GM08714 (cell line): ENCODE measurements around the gene GBGT1.

Experiments
- H3K4me3 ChIP-seq: fragments of 200-500 bp; sonication (Bioruptor generic); 2 replicates; pipeline ENCODE4 v1.5.1; 2014; ENCODE audit warnings: mild to moderate bottlenecking, low read length, inconsistent platforms
- ZNF274 ChIP-seq: IDR thresholded peaks from 2 replicates; pipeline ENCODE4 v1.6.1; 2012; ENCODE audit warnings: mild to moderate bottlenecking, low read depth, low read length

GBGT1 gene

DNA sequence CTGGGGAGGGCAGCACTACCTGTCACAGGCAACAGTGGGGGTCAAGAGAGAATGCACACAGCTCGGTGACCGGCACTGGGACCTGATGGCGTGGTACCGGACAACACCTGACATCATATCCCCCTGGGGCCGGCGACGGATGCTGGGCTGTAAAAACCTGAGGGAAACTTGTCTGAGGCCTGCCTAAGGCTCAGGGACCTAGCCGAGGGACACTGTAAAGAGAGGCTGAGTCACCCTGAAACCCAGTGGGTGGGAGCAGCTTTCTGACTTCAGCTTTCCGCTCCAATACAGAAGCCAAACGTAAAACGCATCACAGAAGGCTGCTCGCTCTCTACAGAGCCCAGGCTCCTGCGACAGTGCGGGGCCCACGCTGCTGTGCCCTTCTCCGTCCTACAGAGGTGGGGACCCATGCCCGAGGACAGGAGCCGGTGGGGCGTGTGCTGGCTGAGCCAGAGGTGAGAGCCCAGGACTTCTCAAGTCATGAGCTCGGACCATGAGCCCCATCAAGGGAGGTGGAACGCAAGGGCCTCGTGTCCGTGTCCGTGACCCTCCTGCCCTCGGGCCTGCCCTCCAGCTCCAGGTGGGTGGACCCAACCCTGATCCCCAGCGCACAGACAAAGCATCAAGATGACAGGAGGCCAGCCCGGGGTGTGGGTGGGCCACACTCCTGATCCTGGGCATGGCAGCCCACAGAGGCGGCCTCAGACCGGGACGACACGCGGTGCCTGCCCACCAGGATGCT, 47.9 kb downstream of the GBGT1 start:
- H3K4me3 ChIP-seq = peak overlapping the region; percentile 6; the same call in 1 of the 2 replicates
- TF ChIP-seq ZNF274 = no peak

DNA sequence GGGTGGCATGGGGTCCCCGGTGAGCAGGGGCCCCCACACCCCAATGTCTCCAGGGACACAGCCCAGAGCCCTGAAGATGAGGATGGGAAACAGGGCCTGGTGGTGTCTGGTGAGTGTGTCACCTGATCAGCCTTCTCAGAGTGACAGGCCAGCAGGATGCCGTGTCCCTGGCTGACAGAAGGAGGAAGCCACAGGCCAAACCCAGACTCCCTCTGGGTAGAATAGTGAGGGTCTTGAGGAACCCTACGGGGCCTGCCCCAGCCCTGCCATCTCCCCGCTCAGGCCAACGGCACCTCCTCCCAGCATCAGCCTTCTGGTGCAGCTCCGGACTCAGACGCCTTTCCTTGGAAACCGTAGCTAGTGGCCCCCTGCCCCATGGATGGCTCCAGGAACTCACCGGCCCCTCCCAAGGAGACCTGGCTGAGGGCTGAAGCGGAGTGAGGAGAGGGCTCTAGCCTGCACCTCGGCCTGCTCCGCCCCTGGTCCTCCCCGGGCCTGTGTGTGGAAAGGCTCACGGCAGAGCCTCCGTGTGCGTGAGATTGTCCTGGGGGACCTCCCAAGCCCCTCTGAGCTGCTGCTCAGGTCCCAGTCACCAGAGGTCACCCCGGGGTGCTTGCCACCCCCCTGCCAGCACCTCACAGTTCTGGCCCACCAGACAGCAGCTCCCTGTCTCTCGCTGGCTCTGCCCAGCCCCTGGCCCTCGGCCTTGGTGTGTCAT, 48.7 kb downstream of the GBGT1 start:
- H3K4me3 ChIP-seq = peak overlapping the region; percentile 6; the same call in 1 of the 2 replicates
- no peak for TF ChIP-seq ZNF274

DNA sequence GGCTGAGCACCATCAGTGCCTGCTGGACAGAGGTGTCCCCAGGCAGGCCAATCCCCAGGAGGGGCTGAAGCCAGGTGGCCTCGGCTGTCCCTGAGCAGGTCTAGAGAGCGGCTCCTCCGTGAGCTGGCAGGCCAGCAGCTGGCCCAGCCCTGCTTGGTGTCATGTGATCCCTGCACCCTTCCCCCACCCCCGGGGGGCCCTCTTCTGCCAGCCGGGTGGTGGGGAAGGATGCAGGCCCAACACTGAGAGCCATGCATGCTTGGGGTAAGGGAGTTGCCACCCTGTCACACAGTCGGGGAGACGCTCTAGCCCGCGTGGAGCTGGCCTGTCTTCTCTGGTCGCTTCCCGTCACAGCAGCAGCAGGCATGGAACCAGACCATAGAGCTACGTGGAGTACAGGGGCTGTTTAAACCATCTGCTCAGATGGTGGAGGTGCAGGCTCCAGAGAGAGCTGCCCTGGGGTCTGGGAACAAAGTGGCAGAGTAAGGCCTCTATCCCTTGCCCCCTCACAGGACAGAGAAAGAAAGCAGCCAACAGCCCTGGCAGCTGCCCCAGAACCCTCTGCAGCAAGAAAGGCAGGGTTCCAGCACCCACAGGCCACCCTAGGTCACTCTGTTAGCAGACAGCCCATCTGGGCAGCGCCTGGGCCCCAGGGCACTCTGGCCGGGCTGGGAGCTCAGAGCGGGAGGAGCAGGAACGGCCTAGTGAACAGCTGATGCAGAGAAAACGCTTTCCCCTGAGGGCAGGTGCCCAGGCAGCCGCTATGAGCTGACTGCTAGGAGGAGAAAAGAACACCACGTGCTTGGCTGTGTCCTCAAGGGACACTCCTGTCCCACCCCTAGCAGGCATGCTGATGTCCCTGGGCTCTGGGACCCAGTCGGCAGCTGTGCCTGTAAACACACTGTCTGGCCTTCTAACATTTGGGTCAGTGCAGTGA, 49.5 kb downstream of the GBGT1 start:
- TF ChIP-seq ZNF274 = no peak
- H3K4me3 ChIP-seq = no peak overlapping the region; the same call in 1 of the 2 replicates

DNA sequence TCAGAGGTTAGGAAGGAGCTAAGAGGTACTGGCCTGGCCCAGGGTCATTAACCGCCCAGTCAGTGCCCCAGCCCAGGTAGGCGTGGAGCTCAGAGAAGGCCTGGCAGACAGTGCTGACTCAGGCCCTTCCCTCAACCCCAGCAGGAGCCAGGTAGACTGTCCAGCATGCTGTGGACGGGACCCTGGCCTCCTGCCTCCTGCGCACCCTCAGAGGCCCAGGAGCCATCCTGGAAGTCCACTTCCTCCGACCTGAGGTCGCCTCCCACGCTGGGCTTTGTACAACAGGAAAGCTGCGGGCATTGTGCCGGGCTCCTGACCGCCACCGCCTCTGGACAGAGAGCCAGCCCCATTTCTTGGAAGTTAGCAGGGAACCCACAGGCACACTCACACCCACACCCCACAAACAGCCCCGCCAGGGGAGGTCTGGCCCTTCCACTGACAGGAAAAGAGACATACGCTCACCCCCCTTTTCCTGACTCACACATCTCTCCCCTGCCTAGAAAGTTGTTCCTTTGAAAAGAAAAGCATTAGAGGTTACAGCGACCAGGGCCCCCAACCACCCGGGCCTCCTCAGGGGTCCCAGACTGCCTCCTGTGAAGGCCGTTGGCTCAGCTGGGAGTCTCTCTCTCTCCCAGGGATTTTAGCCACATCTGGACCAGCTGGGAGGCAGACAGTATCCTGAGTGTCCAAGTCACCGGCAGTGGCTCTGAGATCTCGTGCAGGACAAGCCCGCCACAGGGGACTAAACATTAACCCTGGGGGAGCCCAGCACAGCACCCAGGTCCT, 50.4 kb downstream of the GBGT1 start:
- H3K4me3 ChIP-seq = no peak overlapping the region
- no peak for TF ChIP-seq ZNF274

DNA sequence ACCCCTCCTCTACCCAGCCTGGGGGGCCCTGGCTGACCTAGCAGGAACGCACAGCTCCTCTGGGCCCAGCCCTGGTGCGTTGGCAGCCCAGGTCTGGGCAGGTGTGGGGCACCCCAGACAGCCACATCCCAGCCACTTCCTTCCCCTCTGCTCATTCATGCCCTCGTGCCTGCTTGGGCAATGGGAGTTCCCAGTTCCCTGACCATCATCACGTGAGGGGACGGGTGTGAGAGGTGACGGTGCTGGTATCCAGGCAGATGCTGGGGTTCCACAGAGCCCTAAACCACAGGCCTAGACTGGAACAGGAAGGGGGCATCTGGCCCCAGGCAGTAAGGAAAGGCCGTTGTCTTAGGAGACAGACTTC, 51.1 kb downstream of the GBGT1 start:
- no peak overlapping the region for H3K4me3 ChIP-seq

DNA sequence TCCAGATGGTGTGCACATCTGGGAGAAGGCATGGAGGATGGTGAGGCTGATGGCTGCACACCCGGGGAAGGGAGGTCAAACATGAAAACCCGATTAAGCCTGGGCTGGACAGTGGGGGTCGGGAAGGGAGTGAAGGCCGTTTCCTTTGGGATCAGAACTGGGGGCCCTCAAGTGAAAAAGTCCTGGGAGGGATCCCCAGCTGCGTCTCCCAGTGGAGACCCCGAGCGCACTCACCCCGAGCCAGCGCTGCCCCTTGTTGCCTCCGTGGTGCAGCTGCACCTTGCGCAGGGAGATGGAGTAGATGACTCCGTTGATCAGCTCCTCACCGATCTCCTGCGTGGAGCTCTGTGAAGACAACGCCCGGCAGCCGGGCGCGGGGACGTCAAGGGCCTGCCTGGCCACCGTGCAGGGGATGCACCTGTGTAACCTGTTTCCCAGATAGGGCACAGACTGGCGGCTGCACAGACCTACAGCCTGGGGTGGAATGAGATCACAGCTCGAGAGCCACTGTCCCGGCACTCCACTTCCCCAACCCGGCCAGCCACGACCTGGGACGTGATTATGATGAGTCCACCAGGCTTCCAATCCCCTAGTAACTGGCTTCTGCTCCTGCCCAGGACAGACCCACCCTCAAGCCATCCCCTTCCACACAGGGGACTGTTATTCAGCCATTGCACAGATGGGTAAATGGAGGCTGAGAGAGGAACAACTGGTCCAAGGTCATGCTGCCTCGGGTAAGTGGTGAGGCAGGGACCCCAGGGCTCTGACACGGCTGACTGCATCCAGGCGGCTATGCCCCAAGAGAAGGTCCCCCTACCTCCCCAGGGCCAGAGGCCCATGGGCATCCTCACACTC, 51.7 kb downstream of the GBGT1 start:
- TF ChIP-seq ZNF274 = no peak
- H3K4me3 ChIP-seq = no peak overlapping the region

More for the DNA sequence above, 51.1 kb downstream of the GBGT1 start:
- TF ChIP-seq ZNF274 = no peak

DNA sequence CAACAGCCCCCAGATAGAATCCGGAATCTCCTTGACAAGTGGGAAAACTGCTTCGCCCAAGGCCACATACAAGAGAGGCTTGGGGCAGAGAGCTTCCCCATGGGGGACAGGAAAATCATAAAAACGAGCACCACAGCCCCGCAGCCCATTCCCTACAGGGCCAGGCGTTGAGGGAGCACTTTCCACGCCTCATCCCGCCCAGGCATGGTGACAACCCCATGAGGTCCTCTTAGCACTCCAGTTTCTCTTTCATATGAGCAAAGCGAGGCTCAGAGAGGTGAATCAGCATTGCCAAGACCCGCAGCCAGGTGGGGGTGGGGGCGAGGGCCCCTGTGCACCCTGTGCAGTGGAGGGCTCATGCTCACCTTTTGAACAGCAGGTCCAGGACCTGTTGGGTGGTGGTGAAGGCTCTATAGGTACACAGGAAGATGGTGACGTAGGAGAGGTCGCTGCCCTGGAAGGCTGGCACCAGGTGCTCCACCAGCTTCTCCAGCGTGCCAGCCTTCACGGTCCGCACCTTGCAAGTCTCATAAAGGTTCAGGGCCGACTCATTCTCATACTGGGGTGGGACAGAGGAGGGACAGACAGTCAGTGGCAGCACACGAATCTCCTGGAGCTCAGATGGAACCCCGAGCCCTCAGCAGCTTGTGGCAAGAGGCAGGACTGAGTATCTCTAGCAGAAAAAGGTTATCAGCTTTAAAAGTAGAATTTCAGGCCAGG, 53.6 kb downstream of the GBGT1 start:
- H3K4me3 ChIP-seq = no peak overlapping the region
- no peak for TF ChIP-seq ZNF274

DNA sequence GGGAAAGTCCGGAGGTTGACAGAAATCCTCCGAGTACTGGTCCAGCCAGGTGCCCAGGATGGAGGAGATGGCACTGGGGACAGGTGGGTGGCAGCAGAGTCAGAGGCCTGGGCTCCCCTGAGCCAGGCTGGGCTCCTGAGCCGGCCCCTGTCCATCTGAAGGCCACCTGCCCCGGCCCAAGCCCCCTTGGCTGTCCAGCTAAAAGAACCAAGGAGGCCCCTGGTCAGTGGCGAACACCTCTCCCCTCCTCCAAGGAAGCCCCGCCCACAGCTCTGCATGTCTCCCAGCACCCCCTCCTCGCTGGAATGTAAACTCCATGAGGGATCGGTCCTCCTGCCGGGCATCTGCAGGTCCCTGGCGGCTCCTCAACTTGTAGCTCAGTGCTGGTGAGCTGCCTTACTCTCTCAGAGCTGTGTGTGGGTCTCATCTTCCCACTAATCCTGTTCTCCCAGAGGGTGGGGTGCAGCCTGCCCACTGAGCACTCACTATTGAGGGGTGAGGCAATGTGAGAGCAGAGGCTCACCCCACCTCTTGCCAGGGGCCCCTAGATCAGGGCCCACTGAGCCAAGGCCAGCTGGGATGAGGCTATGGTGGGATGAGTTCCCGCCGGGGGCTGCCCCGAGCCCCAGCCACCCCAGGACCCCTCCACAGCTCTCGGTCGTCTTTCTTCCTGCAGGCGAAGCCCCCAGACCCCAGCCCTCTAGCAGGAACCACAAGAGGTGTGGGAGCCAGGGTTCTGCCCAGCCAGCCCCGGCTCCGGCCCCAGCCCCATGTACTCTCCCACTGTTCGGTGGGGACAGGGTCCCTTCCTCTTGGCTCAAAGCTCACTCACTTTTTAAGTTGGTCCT, 54.7 kb downstream of the GBGT1 start:
- H3K4me3 ChIP-seq = no peak overlapping the region

DNA sequence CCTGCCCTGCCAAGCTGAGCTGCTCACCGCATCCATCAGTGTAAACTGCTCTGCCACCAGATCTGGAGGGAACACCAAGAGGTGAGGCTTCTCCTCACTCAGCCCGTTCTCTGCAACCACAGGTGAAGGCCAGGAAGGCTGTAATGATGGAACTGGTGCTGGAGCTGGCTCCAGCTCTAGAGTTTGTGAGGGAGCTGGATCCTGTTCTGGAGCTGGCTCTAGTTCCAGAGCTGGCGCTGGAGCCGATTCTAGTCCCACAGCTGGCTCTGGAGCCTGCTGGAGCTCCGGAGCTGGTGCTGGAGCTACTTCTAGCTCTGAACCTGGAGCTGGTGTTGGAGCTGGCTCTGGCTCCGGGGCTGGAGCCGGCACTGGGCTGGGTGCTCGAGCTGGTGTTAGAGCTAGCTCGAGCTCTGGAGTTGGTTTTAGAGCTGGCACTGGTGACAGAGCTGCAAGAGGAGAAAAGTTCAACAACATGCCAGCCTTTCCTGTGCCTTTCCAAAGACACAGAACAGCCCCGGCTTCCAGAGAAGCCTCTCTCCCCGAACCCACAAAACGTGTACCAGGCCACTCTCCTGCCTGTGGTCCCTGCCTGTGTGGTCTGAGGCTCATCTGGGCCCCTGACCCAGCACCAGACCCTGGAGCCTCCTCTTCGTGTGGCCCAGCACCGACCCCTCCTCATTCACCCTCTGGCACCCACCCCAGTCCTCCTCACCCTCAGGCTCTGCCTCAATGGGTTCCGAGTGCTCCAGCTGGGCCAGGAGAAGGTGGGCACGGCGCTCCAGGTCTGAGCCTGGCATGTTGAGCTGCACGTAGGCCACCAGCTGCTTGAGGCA, 55.5 kb downstream of the GBGT1 start:
- no peak overlapping the region for H3K4me3 ChIP-seq
- no peak for TF ChIP-seq ZNF274

More for the DNA sequence above, 54.7 kb downstream of the GBGT1 start:
- TF ChIP-seq ZNF274 = no peak

DNA sequence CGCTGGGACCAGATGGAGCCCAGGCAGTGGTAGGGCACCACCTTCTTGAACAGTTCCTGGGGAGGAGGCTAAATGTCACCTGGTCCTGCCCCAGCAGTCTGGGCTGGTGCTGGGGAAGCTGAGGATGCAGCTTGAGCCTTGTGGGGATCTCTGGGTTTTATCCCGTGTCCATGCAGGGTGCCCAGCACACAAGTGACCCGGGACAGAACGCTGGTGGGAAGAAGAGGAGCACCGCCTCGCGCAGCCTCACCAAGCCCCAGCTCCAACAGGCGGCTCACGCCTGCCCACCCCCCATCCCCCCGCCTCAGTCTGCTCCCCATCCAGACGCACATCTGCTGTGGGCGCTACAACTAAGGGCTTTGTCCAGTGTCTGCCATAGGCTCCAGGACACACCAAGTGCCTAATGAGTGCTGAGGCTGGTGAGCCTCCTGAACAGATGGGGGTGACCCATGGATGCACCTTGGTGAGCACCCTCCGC, 56.4 kb downstream of the GBGT1 start:
- no peak overlapping the region for H3K4me3 ChIP-seq
- TF ChIP-seq ZNF274 = no peak
